HEK293T (cell line): Measurements from ENCODE around the gene NAPB.
"Not testable (repeated sequence)": the region's sequence is repeated elsewhere in the genome, so short reads cannot be mapped to it uniquely, and the experiment has no call there.

ENCODE experiments used
- CTCF ChIA-PET: fragments of 350-600 bp; formaldehyde crosslinking; extraction: SDS; loops from one replicate; lab custom pipeline; 2021; ENCODE audit warnings: antibody characterized with exemption, inconsistent platforms; lab: Yijun Ruan, JAX
- POLR2A ChIA-PET: fragments of 350-600 bp; formaldehyde crosslinking; extraction: SDS; loops from one replicate; lab custom pipeline; 2020; ENCODE audit warnings: antibody characterized with exemption, inconsistent platforms; lab: Yijun Ruan, JAX
- DNase-seq: peaks from one replicate; pipeline ENCODE4 v3.0.0; 2012; ENCODE audit warnings: mixed read lengths; ENCODE audit errors: extremely low spot score
- ARNT ChIP-seq: fragments of 450-650 bp; IDR thresholded peaks from 2 replicates; pipeline ENCODE4 v1.6.1; 2017; ENCODE audit warnings: mild to moderate bottlenecking
- BHLHE40 ChIP-seq: fragments of 450-650 bp; IDR thresholded peaks from 2 replicates; pipeline ENCODE4 v1.6.1; 2016; ENCODE audit warnings: mild to moderate bottlenecking, moderate library complexity, borderline replicate concordance
- CTBP1 ChIP-seq: fragments of 450-650 bp; IDR thresholded peaks from 2 replicates; pipeline ENCODE4 v1.6.1; 2016; ENCODE audit warnings: borderline replicate concordance
- ELF4 ChIP-seq: fragments of 450-650 bp; IDR thresholded peaks from 2 replicates; pipeline ENCODE4 v1.6.1; 2017; ENCODE audit warnings: antibody characterized with exemption
- FOXA1 ChIP-seq: fragments of 450-650 bp; IDR thresholded peaks from 2 replicates; pipeline ENCODE4 v1.6.1; 2016; ENCODE audit warnings: mild to moderate bottlenecking
- FOXK2 ChIP-seq: fragments of 450-650 bp; IDR thresholded peaks from 2 replicates; pipeline ENCODE4 v1.6.1; 2016; ENCODE audit warnings: mild to moderate bottlenecking
- FOXM1 ChIP-seq: fragments of 450-650 bp; IDR thresholded peaks from 2 replicates; pipeline ENCODE4 v1.6.1; 2017; ENCODE audit warnings: mild to moderate bottlenecking, borderline replicate concordance
- HDGF ChIP-seq: fragments of 450-650 bp; IDR thresholded peaks from 2 replicates; pipeline ENCODE4 v1.6.1; 2017; ENCODE audit warnings: antibody characterized with exemption, borderline replicate concordance
- L3MBTL2 ChIP-seq: fragments of 450-650 bp; conservative IDR thresholded peaks from 2 replicates; pipeline ENCODE4 v1.6.1; 2016; ENCODE audit warnings: mild to moderate bottlenecking
- LEF1 ChIP-seq: fragments of 450-650 bp; IDR thresholded peaks from 2 replicates; pipeline ENCODE4 v1.6.1; 2017; ENCODE audit warnings: mild to moderate bottlenecking, borderline replicate concordance
- NFRKB ChIP-seq: fragments of 450-650 bp; IDR thresholded peaks from 2 replicates; pipeline ENCODE4 v1.6.1; 2016; ENCODE audit warnings: mild to moderate bottlenecking, moderate library complexity
- PKNOX1 ChIP-seq: fragments of 450-650 bp; IDR thresholded peaks from 2 replicates; pipeline ENCODE4 v1.6.1; 2016
- SP1 ChIP-seq: fragments of 450-650 bp; IDR thresholded peaks from 2 replicates; pipeline ENCODE4 v1.6.1; 2017
- SUZ12 ChIP-seq: fragments of 450-650 bp; IDR thresholded peaks from 2 replicates; pipeline ENCODE4 v1.6.1; 2016; ENCODE audit warnings: mild to moderate bottlenecking
- TARDBP ChIP-seq: fragments of 450-650 bp; IDR thresholded peaks from 2 replicates; pipeline ENCODE4 v1.6.1; 2016
- ZNF384 ChIP-seq: fragments of 450-650 bp; IDR thresholded peaks from 2 replicates; pipeline ENCODE4 v1.6.1; 2016

The NAPB gene

GRCh38 chr20:23420943-23421931 lies at the start of gene NAPB:
NAPB (minus strand) TSS chr20:23421488; CDS start chr20:23421402, 86 bp downstream.
- DNase-seq = peak; percentile 93
- POLR2A ChIA-PET = interaction anchor here (0.6 to 2.3 kb wide), 12 partner anchors 12 to 216 kb away, joined by 3 to 18 read pairs (median 4); partner anchors contain the start of gene NXT1
- CTCF ChIA-PET = no interaction called here
- TF ChIP-seq FOXM1 (peak; percentile 47; the same call in 1 of the 2 replicates), FOXK2 (no peak), L3MBTL2 (peak; percentile 50; the same call in 1 of the 2 replicates), NFRKB (no peak)

- POLR2A ChIA-PET, CTCF ChIA-PET, DNase-seq: not testable (repeated sequence)
Observed at GRCh38 chr20:23466961-23467360, 45.7 kb upstream of the NAPB start.

GRCh38 chr20:23461180-23461579 lies 39.9 kb upstream of the NAPB start:
- ChIA-PET CTCF (no interaction called here), POLR2A (no interaction called here)
- no peak for DNase-seq
- TF ChIP-seq TARDBP (no peak), FOXK2 (no peak), PKNOX1 (no peak), SUZ12 (no peak), ELF4 (no peak), HDGF (no peak), LEF1 (no peak), L3MBTL2 (no peak), FOXA1 (no peak), CTBP1 (no peak), FOXM1 (no peak), BHLHE40 (no peak)

DNA sequence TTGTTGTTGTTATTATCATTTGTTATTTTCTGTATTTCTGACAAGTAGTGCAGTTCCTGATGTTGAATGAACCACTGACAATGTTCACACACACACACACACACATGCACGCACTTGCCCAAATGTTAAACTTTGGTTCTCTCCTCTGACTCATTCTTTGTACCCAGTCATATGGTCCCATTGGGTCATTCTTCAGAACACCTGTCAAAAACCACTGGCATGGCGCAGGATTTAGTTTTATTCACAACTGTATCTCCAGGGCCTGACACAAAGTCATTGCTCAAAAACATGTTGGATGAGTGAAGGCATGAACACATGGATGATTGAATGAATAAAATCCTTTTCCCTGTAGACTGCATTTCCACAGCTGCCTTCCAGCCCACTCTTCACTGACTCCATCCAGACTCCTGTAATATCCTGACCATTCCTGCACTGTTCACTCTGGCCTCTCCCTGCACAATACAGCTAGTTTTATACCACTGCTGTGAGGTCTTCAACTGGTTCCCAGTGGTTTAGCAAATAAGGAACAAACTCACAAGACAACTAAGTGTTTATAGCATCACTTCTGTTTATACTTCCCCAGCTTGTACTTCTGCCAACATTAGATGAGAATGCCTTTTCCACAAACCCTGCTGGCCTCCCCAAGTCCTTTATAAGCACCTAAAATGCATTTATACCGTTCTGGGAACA lies 38.3 kb upstream of the NAPB start:
- POLR2A ChIA-PET = no interaction called here
- DNase-seq = no peak
- CTCF ChIA-PET = no interaction called here
- no peak for TF ChIP-seq CTBP1
- TF ChIP-seq NFRKB = no peak
- no peak for TF ChIP-seq ARNT

DNA sequence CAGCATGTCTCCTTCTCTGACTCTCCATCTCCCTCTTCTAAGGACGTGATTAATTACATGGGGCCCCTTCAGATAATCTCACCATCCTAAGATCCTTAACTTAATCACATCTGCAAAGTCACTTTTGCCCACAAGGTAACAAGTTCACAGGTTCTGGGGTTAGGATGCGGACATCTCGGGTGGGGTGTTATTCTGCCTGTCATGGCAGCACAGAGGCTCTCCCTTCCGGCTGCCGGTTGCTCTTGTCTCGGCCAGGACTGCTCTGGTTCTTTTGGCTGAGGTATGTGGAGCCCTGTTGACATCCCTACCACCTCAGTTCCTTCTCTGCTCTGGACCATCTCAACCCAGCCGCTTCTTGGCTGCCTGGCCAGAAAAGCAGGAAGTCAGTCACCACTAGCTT lies 35.6 kb upstream of the NAPB start:
- TF ChIP-seq FOXM1 (no peak), HDGF (no peak), LEF1 (no peak), FOXA1 (no peak), SP1 (no peak), BHLHE40 (no peak), SUZ12 (no peak), PKNOX1 (no peak), TARDBP (no peak), NFRKB (no peak), L3MBTL2 (no peak), ARNT (no peak)
- no peak for DNase-seq
- POLR2A ChIA-PET = no interaction called here
- CTCF ChIA-PET = no interaction called here

DNA sequence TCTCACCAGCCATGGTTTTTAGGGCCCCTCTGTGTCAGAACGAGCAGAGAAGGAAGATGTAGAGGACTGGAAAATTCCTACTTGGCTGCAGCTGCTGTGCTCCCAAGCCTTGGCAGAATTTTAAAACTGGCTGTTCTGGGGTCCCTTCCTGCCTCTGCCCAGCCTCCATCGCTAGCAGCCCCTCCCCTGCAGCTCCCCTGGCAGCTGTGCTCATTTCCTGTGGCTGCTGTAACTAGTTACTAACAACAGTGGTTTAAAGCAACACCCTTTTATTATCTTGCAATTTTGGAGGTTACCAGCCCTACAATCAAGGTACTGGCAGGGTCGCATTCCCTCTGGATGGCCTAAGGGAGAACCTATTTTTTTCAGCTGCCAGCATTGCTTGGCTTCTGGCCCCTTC lies 35.1 kb upstream of the NAPB start:
- no peak for DNase-seq
- TF ChIP-seq ZNF384 = no peak
- no peak for TF ChIP-seq BHLHE40
- TF ChIP-seq SUZ12 = no peak
- TF ChIP-seq ARNT = no peak
- TF ChIP-seq FOXA1 = no peak
- TF ChIP-seq SP1 = no peak
- TF ChIP-seq L3MBTL2 = no peak
- no peak for TF ChIP-seq LEF1
- no peak for TF ChIP-seq HDGF
- TF ChIP-seq NFRKB = no peak
- no peak for TF ChIP-seq FOXK2
- no peak for TF ChIP-seq TARDBP
- ChIA-PET CTCF (no interaction called here), POLR2A (no interaction called here)

DNA sequence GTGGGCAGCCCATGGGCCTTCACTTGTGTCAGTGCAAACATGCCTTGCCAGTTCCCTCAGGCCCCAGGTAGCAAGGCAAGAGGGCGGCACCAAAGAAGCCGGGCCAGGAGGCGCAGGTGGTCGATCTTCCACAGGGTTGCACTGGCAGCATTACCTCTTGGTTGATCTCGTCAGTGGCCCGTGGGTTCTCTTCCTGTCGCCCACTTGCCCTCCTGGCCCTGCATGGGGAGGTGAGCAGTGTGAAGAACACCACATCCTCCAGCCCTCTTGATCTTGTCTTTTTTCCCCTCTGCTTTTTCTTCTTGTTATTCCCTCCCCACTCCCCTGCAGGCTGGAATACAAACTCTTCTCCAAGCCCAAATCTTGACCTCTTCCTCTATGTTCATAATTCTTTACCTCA lies 34.4 kb upstream of the NAPB start:
- no peak for DNase-seq
- POLR2A ChIA-PET = no interaction called here
- TF ChIP-seq BHLHE40 (no peak), L3MBTL2 (no peak), SP1 (no peak), FOXK2 (no peak), FOXA1 (no peak), PKNOX1 (no peak), ELF4 (no peak), TARDBP (no peak), HDGF (no peak), CTBP1 (no peak), SUZ12 (no peak), ZNF384 (no peak), LEF1 (no peak), NFRKB (no peak)
- CTCF ChIA-PET = no interaction called here
